LoVo (cell line): ENCODE measurements around the gene TRIM28.

Experiments
- DNase-seq: peaks from one replicate; pipeline ENCODE4 v3.0.0-alpha.2; 2016; ENCODE audit warnings: low spot score

The TRIM28 gene

DNA sequence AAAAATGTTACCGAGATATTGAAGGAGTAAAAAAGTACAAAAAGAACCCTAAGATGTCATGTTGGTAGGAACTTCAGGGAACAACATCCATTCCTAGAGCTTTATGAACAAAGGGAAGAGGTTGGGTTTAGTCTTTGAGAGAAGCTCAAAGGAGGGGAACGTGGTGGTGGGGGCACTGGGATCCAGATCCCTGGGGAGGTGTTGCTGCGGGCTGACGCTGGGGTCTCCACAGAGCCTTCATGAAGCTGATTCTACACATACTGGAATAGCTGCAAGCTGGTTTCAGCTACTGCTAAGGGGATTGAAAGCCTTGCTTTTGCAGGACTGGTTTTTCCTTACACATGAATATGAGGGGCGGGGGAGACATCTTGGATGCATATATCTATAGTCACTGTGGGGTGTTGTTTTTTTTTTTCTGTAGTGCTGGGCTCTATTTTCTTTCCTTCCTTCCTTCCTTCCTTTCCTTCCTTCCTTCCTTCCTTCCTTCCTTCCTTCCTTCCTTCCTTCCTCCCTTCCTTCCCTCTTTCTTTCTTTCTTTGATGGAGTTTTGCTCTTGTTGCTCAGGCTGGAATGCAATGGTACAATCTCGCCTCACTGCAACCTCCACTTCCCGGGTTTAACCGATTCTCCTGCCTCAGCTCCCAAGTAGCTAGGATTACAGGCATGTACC lies 35.7 kb downstream of the TRIM28 start:
- no peak for DNase-seq

DNA sequence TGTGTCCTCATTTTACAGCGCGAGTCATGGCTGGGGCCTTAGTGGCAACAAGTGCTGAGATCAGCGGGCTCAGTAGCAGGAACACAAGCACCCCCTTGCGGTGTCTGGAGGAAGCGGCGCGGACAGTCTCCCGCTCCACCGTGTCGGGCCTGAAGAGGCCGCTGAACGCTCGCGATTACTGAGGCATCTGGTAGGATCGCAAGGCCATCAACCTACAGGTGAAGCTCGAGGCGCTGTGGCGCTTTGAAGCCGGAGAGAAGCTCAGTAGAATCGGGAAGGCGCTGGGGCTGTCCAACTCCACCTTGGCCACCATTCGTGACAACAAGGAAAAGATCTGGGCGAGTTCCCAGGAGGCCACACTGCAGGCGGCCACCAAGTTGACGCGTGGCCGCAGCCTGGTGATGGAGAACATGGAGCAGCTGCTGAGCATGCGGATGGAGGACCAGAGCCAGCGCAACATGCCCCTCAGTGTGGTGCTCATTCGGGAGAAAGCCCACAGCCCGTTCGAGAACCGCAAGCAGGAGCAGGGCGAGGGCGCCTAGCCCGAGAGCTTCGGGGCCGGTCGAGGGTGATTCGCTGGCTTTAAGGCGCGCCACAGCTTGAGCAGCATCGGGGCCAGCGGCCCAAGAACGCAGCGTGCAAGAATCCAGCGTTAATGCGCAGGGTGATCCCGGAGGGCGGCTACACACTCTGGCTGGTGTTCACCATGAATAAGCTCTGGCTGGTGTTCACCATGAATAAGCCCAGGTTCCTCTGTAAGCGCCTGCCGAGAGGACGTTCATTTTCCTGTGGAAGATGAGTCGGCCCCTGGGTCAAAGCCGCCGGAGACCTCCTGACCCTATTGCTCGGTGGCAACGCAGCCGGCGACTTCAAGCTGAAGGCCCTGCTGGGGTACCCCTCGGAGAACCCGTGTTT lies 37.6 kb downstream of the TRIM28 start:
- no peak for DNase-seq

DNA sequence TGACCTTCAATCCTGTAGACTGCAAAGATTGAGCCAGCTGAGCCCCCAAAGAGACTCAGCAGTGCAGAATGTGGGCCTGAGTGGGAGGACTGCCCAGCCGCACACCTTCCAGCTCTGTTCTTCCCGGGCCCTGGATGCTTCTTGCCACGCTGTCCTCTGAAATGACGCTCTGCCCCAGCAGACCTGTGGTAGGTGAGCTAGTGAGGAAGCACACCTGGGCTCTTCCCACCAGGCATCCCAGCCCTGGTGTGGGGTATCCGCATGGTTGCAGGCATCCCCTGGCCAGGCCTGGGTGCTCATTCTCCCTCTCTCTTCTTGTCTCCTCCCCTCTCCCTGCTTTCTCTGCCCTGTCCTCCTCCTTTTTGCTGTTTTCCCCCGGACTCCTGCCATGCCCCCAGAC lies 39.1 kb downstream of the TRIM28 start:
- DNase-seq, result no peak

DNA sequence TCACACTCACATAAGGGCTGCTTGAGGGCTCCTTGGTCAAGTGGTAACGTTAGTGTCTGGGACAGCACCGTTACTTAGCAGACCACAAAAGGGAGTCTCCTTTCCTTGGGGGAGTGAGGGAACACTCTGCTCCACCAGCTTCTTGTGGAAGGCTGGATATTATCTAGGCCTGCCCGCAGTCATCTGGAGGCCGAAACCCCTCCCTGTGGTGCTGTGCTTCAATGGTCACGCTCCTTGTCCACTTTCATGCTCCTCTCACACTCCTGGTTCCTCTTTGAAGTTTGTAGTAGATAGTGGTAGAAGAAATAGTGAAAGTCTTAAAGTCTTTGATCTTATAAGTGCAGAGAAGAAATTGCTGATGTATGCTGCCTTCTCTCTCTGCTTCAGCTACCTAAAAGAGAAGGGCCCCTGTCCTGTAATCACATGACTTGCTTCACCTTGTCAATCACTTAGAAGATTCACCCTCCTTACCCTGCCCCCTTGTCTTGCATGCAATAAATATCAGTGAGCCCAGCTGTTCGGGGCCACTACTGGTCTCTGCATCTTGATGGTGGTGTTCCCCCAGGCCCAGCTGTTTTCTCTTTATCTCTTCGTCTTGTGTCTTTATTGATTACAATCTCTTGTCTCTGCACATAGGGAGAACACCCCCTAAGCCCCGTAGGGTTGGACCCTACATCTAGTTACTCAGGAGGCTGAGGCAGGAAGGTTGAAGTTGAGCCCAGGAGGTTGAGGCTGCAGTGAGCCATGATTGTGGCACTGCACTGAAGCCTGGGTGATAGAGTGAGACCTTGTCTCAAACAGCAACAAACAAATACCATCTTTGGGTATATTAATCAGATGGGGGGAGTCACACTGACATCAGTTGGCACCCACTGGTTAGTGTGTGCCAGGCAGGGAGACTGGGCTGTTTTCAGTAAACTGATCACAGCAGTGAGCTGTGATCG lies 40.9 kb downstream of the TRIM28 start:
- DNase-seq, result no peak

GRCh38 chr19:58585442-58586132 lies 41.7 kb downstream of the TRIM28 start:
- DNase-seq, result no peak

GRCh38 chr19:58586133-58586765 lies 42.4 kb downstream of the TRIM28 start:
- DNase-seq, result no peak
